Duodenal mucosa (tissue), 2 donors: Measurements from ENCODE around the gene NAV2.

Experiments
- H3K27ac ChIP-seq: one replicate; pipeline ENCODE4 v1.7.0; 2013; ENCODE audit warnings: low read depth, low read length
- H3K27me3 ChIP-seq, 2 donors: one replicate each; pipeline ENCODE4 v1.7.0; 2013; ENCODE audit warnings: low read length in 2 of 2, control low read depth in 1 of 2; ENCODE audit not compliant: insufficient read depth in 2 of 2, control insufficient read depth in 1 of 2
- H3K36me3 ChIP-seq, 2 donors: one replicate each; pipeline ENCODE4 v1.7.0; 2013; ENCODE audit warnings: low read length in 2 of 2, control low read depth in 1 of 2; ENCODE audit not compliant: insufficient read depth in 2 of 2, control insufficient read depth in 1 of 2
- H3K4me1 ChIP-seq, 2 donors: one replicate each; pipeline ENCODE4 v1.7.0; 2013; ENCODE audit warnings: low read length in 2 of 2, control low read depth in 1 of 2; ENCODE audit not compliant: insufficient read depth in 2 of 2, control insufficient read depth in 1 of 2
- H3K4me3 ChIP-seq, 2 donors: one replicate each; pipeline ENCODE4 v1.7.0; 2013; ENCODE audit warnings: low read length in 2 of 2, low read depth in 1 of 2
- H3K9ac ChIP-seq, 2 donors: one replicate each; pipeline ENCODE4 v1.7.0; 2013; ENCODE audit warnings: low read length in 2 of 2, low read depth in 1 of 2
- H3K9me3 ChIP-seq, 2 donors: one replicate each; pipeline ENCODE4 v1.7.0; 2013; ENCODE audit warnings: low read length in 2 of 2, control low read depth in 1 of 2; ENCODE audit not compliant: control insufficient read depth in 1 of 2

The NAV2 gene

GRCh38 chr11:19822531-19822930 is 109.9 kb downstream of the NAV2 start:
- Histone ChIP-seq H3K9ac (no peak overlapping the region), H3K4me3 (no peak overlapping the region), H3K9me3 (no peaks in the 10 kb centered on the region), H3K4me1 (peaks cover 7 to 15% of the 10 kb centered on the region in 2 donors), H3K27me3 (no peaks in the 10 kb centered on the region), H3K27ac (no peak overlapping the region), H3K36me3 (no peaks in the 10 kb centered on the region)

GRCh38 chr11:19826606-19827005 is 114.0 kb downstream of the NAV2 start:
- H3K4me1 ChIP-seq: peaks cover 22 to 26% of the 10 kb centered on the region in 2 donors
- H3K9ac ChIP-seq: no peak overlapping the region
- no peaks in the 10 kb centered on the region for H3K27me3 ChIP-seq
- no peaks in the 10 kb centered on the region for H3K36me3 ChIP-seq
- no peaks in the 10 kb centered on the region for H3K9me3 ChIP-seq
- no peak overlapping the region for H3K27ac ChIP-seq
- H3K4me3 ChIP-seq: no peak overlapping the region

GRCh38 chr11:19827399-19828135 is 114.9 kb downstream of the NAV2 start:
- H3K4me1 ChIP-seq: peaks cover 22 to 26% of the 10 kb centered on the region in 2 donors

GRCh38 chr11:19828382-19829108 is 115.9 kb downstream of the NAV2 start:
- no peak overlapping the region for H3K27ac ChIP-seq
- H3K4me1 ChIP-seq: peaks cover 22 to 26% of the 10 kb centered on the region in 2 donors
- peaks cover 5 to 8% of the 10 kb centered on the region in 2 donors for H3K36me3 ChIP-seq
- H3K9me3 ChIP-seq: no peaks in the 10 kb centered on the region
- H3K4me3 ChIP-seq: no peak overlapping the region
- no peaks in the 10 kb centered on the region for H3K27me3 ChIP-seq
- no peak overlapping the region for H3K9ac ChIP-seq

More at GRCh38 chr11:19827399-19828135, 114.9 kb downstream of the NAV2 start:
- Histone ChIP-seq H3K9ac (no peak overlapping the region), H3K36me3 (no peaks in the 10 kb centered on the region), H3K27ac (no peak overlapping the region), H3K9me3 (no peaks in the 10 kb centered on the region), H3K4me3 (no peak overlapping the region), H3K27me3 (no peaks in the 10 kb centered on the region)

GRCh38 chr11:19829109-19829837 is 116.6 kb downstream of the NAV2 start:
- no peak overlapping the region for H3K4me3 ChIP-seq
- H3K9ac ChIP-seq: no peak overlapping the region
- no peaks in the 10 kb centered on the region for H3K27me3 ChIP-seq
- H3K9me3 ChIP-seq: no peaks in the 10 kb centered on the region
- H3K36me3 ChIP-seq: peaks cover 6 to 14% of the 10 kb centered on the region in 2 donors
- H3K4me1 ChIP-seq: peaks cover 22 to 26% of the 10 kb centered on the region in 2 donors
- no peak overlapping the region for H3K27ac ChIP-seq

- no peak overlapping the region for H3K9ac ChIP-seq
- no peaks in the 10 kb centered on the region for H3K9me3 ChIP-seq
- H3K27me3 ChIP-seq: no peaks in the 10 kb centered on the region
- H3K36me3 ChIP-seq: peaks cover 6 to 14% of the 10 kb centered on the region in 2 donors
- H3K27ac ChIP-seq: no peak overlapping the region
- H3K4me1 ChIP-seq: peaks cover 14 to 21% of the 10 kb centered on the region in 2 donors
- no peak overlapping the region for H3K4me3 ChIP-seq
Measured at GRCh38 chr11:19832086-19832750, 119.6 kb downstream of the NAV2 start.

GRCh38 chr11:19832901-19833300 is 120.3 kb downstream of the NAV2 start:
- no peaks in the 10 kb centered on the region for H3K9me3 ChIP-seq
- H3K4me1 ChIP-seq: peaks cover 12 to 16% of the 10 kb centered on the region in 2 donors
- no peaks in the 10 kb centered on the region for H3K27me3 ChIP-seq
- no peak overlapping the region for H3K27ac ChIP-seq
- H3K4me3 ChIP-seq: no peak overlapping the region
- H3K36me3 ChIP-seq: peaks cover 6 to 14% of the 10 kb centered on the region in 2 donors
- no peak overlapping the region for H3K9ac ChIP-seq

GRCh38 chr11:19834771-19835170 is 122.1 kb downstream of the NAV2 start:
- Histone ChIP-seq H3K9ac (no peak overlapping the region), H3K27ac (no peak overlapping the region), H3K36me3 (peaks cover 6 to 14% of the 10 kb centered on the region in 2 donors), H3K4me1 (peaks cover 0 to 3% of the 10 kb centered on the region in 2 donors), H3K4me3 (no peak overlapping the region), H3K9me3 (no peaks in the 10 kb centered on the region), H3K27me3 (no peaks in the 10 kb centered on the region)

- Histone ChIP-seq H3K27me3 (no peaks in the 10 kb centered on the region), H3K36me3 (peaks cover 6 to 14% of the 10 kb centered on the region in 2 donors), H3K9me3 (no peaks in the 10 kb centered on the region), H3K4me1 (no peaks in the 10 kb centered on the region), H3K4me3 (no peak overlapping the region), H3K27ac (no peak overlapping the region), H3K9ac (no peak overlapping the region)
Measured at GRCh38 chr11:19836666-19837065, 124.0 kb downstream of the NAV2 start.
